Astrocyte of the hippocampus (primary cell): ENCODE data around the gene YAP1.
"Not testable (repeated sequence)": the region's sequence is repeated elsewhere in the genome, so short reads cannot be mapped to it uniquely, and the experiment has no call there.

Experiments used
- DNase-seq: peaks from one replicate; pipeline ENCODE4 v3.0.0; 2011; ENCODE audit warnings: low read depth, low spot score

Gene YAP1

GRCh38 chr11:102196816-102197215 lies 86.6 kb downstream of the YAP1 start:
- no peak for DNase-seq

GRCh38 chr11:102197670-102198139 lies 87.5 kb downstream of the YAP1 start:
- peak; percentile 38 for DNase-seq

GRCh38 chr11:102199673-102200072 lies 89.4 kb downstream of the YAP1 start:
- DNase-seq, result no peak

GRCh38 chr11:102200325-102200724 lies 90.1 kb downstream of the YAP1 start:
- not testable (repeated sequence) for DNase-seq

GRCh38 chr11:102201776-102202175 lies 91.5 kb downstream of the YAP1 start:
- DNase-seq, result no peak

GRCh38 chr11:102202972-102203371 lies 92.7 kb downstream of the YAP1 start:
- no peak for DNase-seq

- no peak for DNase-seq
These were observed 93.9 kb downstream of the YAP1 start for GRCh38 chr11:102204174-102204573.

- no peak for DNase-seq
These were observed 95.6 kb downstream of the YAP1 start for GRCh38 chr11:102205805-102206204.

- DNase-seq, result no peak
These were observed 98.6 kb downstream of the YAP1 start for GRCh38 chr11:102208835-102209234.

GRCh38 chr11:102214623-102215022 lies 104.4 kb downstream of the YAP1 start:
- DNase-seq, result no peak

GRCh38 chr11:102216433-102217075 lies 106.3 kb downstream of the YAP1 start:
- DNase-seq, result no peak

GRCh38 chr11:102220728-102221467 lies 110.7 kb downstream of the YAP1 start:
- peak; percentile 40 for DNase-seq

GRCh38 chr11:102223859-102224258 lies 113.6 kb downstream of the YAP1 start:
- DNase-seq, result no peak

- peak; percentile 93 for DNase-seq
These were observed 115.7 kb downstream of the YAP1 start for GRCh38 chr11:102225689-102226568.

GRCh38 chr11:102226702-102227490 lies 116.6 kb downstream of the YAP1 start:
- DNase-seq, result peak; percentile 92

GRCh38 chr11:102229510-102230123 lies 119.4 kb downstream of the YAP1 start:
- peak; percentile 24 for DNase-seq

GRCh38 chr11:102230186-102230585 lies 119.9 kb downstream of the YAP1 start:
- no peak for DNase-seq

- DNase-seq, result no peak
These were observed 120.7 kb downstream of the YAP1 start for GRCh38 chr11:102230911-102231310.

GRCh38 chr11:102234779-102235439 lies 124.7 kb downstream of the YAP1 start:
- peak; percentile 64 for DNase-seq

- DNase-seq, result peak; percentile 69
These were observed 127.0 kb downstream of the YAP1 start for GRCh38 chr11:102237096-102237735.
